ENCODE data around the gene TIGD2. TPM values are rescaled to one million over a fixed set of nuclear protein-coding genes. Genes with fewer than 3 reads are reported as not detected.

The TIGD2 gene
- total and polyA plus RNA-seq, 9 of the 15 experiments (the other 6 are each of a cell fraction or from before 2014, with no cell fraction given), result 3.6 to 15.0 (median 9.8) TPM

- TF ChIP-seq, protein P1, sequence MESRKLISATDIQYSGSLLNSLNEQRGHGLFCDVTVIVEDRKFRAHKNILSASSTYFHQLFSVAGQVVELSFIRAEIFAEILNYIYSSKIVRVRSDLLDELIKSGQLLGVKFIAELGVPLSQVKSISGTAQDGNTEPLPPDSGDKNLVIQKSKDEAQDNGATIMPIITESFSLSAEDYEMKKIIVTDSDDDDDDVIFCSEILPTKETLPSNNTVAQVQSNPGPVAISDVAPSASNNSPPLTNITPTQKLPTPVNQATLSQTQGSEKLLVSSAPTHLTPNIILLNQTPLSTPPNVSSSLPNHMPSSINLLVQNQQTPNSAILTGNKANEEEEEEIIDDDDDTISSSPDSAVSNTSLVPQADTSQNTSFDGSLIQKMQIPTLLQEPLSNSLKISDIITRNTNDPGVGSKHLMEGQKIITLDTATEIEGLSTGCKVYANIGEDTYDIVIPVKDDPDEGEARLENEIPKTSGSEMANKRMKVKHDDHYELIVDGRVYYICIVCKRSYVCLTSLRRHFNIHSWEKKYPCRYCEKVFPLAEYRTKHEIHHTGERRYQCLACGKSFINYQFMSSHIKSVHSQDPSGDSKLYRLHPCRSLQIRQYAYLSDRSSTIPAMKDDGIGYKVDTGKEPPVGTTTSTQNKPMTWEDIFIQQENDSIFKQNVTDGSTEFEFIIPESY (CRISPR knock-in tag; IDR thresholded peaks at IDR 0.05), result peak; percentile 51; the same call in 1 of the 2 replicates
- peak; percentile 89; the same call in 1 of the 2 replicates for TF ChIP-seq PHF8 (IDR thresholded peaks at IDR 0.05; ENCODE audit: borderline replicate concordance, low read length)
- no peak for TF ChIP-seq ADNP (tag; IDR thresholded peaks at IDR 0.05)
- TF ChIP-seq ELF2 (CRISPR knock-in tag; IDR thresholded peaks at IDR 0.05), result no peak
- TF ChIP-seq USF2 (CRISPR knock-in tag; IDR thresholded peaks at IDR 0.05), result peak; percentile 47; the same call in 1 of the 2 replicates
- TF ChIP-seq RCOR1 (IDR thresholded peaks at IDR 0.05; ENCODE audit: borderline replicate concordance in 1 of 2, low read depth in 2 of 2, low read length in 2 of 2), result 0 out of 4 replicates have a peak, but pooled peaks of 1 of the 2 experiments have one; percentile 33
- TF ChIP-seq SOX6 (IDR thresholded peaks at IDR 0.05), result peak; percentile 65; the same call in 1 of the 2 replicates
- TF ChIP-seq FIP1L1 (IDR thresholded peaks at IDR 0.05; ENCODE audit: low read depth, low read length, poor library complexity, severe bottlenecking), result peak; percentile 53
- TF ChIP-seq SRSF9 (IDR thresholded peaks at IDR 0.05; ENCODE audit: borderline replicate concordance, low read depth, low read length), result no peak
- peak; percentile 57; the same call in 1 of the 2 replicates for TF ChIP-seq TARDBP (IDR thresholded peaks at IDR 0.05)
- peak; percentile 35; the same call in 1 of the 2 replicates for TF ChIP-seq TCF3 (CRISPR knock-in tag; IDR thresholded peaks at IDR 0.05)
- TF ChIP-seq RBBP5 (IDR thresholded peaks at IDR 0.05; ENCODE audit: borderline replicate concordance, insufficient read depth, low read length, poor library complexity, severe bottlenecking), result peak; percentile 75
- no peak for TF ChIP-seq ZNF324 (CRISPR knock-in tag; IDR thresholded peaks at IDR 0.05)
- TF ChIP-seq SIN3A (IDR thresholded peaks at IDR 0.05; ENCODE audit: borderline replicate concordance in 2 of 2, control insufficient read depth in 1 of 2, low read depth in 2 of 2, low read length in 2 of 2), result peak; percentile 69 to 82; a peak in 2 of 4 replicates
- TF ChIP-seq E2F3 (CRISPR knock-in tag; IDR thresholded peaks at IDR 0.05), result 0 out of 2 replicates have a peak, but pooled peaks have one; percentile 27
- TF ChIP-seq, protein P2, sequence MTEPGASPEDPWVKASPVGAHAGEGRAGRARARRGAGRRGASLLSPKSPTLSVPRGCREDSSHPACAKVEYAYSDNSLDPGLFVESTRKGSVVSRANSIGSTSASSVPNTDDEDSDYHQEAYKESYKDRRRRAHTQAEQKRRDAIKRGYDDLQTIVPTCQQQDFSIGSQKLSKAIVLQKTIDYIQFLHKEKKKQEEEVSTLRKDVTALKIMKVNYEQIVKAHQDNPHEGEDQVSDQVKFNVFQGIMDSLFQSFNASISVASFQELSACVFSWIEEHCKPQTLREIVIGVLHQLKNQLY (CRISPR knock-in tag; conservative IDR thresholded peaks at IDR 0.05), result no peak
- no peak for TF ChIP-seq ATF1 (CRISPR knock-in tag; IDR thresholded peaks at IDR 0.05)
- peak; percentile 63 for TF ChIP-seq ATF1 (tag; IDR thresholded peaks at IDR 0.05)
- peak; percentile 79 for TF ChIP-seq NFIC (IDR thresholded peaks at IDR 0.05)
- TF ChIP-seq ZNF121 (CRISPR knock-in tag; conservative IDR thresholded peaks at IDR 0.05), result no peak
- TF ChIP-seq RBFOX2 (IDR thresholded peaks at IDR 0.05; ENCODE audit: low read depth, low read length), result peak; percentile 95
- TF ChIP-seq HLTF (IDR thresholded peaks at IDR 0.05), result peak; percentile 40; the same call in 1 of the 2 replicates
These were observed at the start of gene TIGD2 (continued) for GRCh38 chr4:89110986-89111832.
